Mesenchymal stem cell (in vitro differentiated cells and primary cell): Measurements from ENCODE around the gene ADAMTS17.

Experiments
- DNase-seq: peaks from one replicate; pipeline ENCODE4 v3.0.0-alpha.2; 2013
- H2AFZ ChIP-seq: one replicate; pipeline ENCODE4 v1.6.1; 2013; ENCODE audit warnings: low read depth, mild to moderate bottlenecking, control low read depth, inconsistent platforms, low read length, moderate library complexity
- H2AK5ac ChIP-seq: 2 replicates; pipeline ENCODE4 v1.6.1; 2013; ENCODE audit warnings: low read length, moderate library complexity, mild to moderate bottlenecking, inconsistent platforms; ENCODE audit not compliant: severe bottlenecking
- H2BK120ac ChIP-seq: one replicate; pipeline ENCODE4 v1.6.1; 2013; ENCODE audit warnings: low read depth, mild to moderate bottlenecking, inconsistent platforms, low read length, moderate library complexity
- H2BK12ac ChIP-seq, 2 experiments: one replicate each; pipeline ENCODE4 v1.6.1; 2013; ENCODE audit warnings: inconsistent platforms in 2 of 2, low read length in 2 of 2, mild to moderate bottlenecking in 2 of 2, moderate library complexity in 2 of 2, control low read depth in 1 of 2
- H2BK15ac ChIP-seq: one replicate; pipeline ENCODE4 v1.6.1; 2013; ENCODE audit warnings: mild to moderate bottlenecking, low read depth, inconsistent platforms; ENCODE audit not compliant: poor library complexity, severe bottlenecking
- H2BK5ac ChIP-seq: 2 replicates; pipeline ENCODE4 v1.6.1; 2013; ENCODE audit warnings: low read depth, mild to moderate bottlenecking, low read length, control low read depth, inconsistent platforms; ENCODE audit not compliant: poor library complexity, severe bottlenecking
- H3K14ac ChIP-seq, 2 experiments: one replicate each; pipeline ENCODE4 v1.6.1; 2013; ENCODE audit warnings: inconsistent platforms in 2 of 2, low read length in 2 of 2, control low read depth in 1 of 2, mild to moderate bottlenecking in 1 of 2, moderate library complexity in 1 of 2
- H3K18ac ChIP-seq, 2 experiments: one replicate each; pipeline ENCODE4 v1.6.1; 2013; ENCODE audit warnings: inconsistent platforms in 2 of 2, low read length in 2 of 2, control low read depth in 1 of 2, low read depth in 1 of 2, mild to moderate bottlenecking in 1 of 2
- H3K23ac ChIP-seq, 2 experiments: one replicate each; pipeline ENCODE4 v1.6.1; 2013; ENCODE audit warnings: inconsistent platforms in 2 of 2, low read length in 2 of 2, mild to moderate bottlenecking in 2 of 2, moderate library complexity in 2 of 2, control low read depth in 1 of 2
- H3K27ac ChIP-seq: 2 replicates; pipeline ENCODE4 v1.5.1; 2013; ENCODE audit warnings: mild to moderate bottlenecking, moderate library complexity, low read length, control low read depth, inconsistent platforms; ENCODE audit not compliant: poor library complexity, severe bottlenecking
- H3K27me3 ChIP-seq, 2 experiments: 2 replicates each; pipeline versions ENCODE4 v1.6.1 to v1.7.0; 2013; ENCODE audit warnings: low read length in 2 of 2, mild to moderate bottlenecking in 2 of 2, moderate library complexity in 2 of 2, control low read depth in 1 of 2, inconsistent platforms in 1 of 2; ENCODE audit not compliant: control insufficient read depth in 1 of 2, insufficient read depth in 1 of 2
- H3K36me3 ChIP-seq, 2 experiments: 2 replicates each; pipeline versions ENCODE4 v1.6.1 to v1.7.0; 2013; ENCODE audit warnings: low read length in 2 of 2, control low read depth in 1 of 2, inconsistent platforms in 1 of 2, low read depth in 1 of 2, mild to moderate bottlenecking in 1 of 2; ENCODE audit not compliant: insufficient read depth in 2 of 2, control insufficient read depth in 1 of 2
- H3K4ac ChIP-seq, 2 experiments: one replicate each; pipeline ENCODE4 v1.6.1; 2013; ENCODE audit warnings: inconsistent platforms in 2 of 2, low read length in 2 of 2, mild to moderate bottlenecking in 2 of 2, moderate library complexity in 2 of 2, control low read depth in 1 of 2, low read depth in 1 of 2
- H3K4me1 ChIP-seq: 2 replicates; pipeline ENCODE4 v1.6.1; 2013; ENCODE audit warnings: low read depth, low read length, control low read depth; ENCODE audit not compliant: control insufficient read depth, insufficient read depth
- H3K4me2 ChIP-seq: 2 replicates; pipeline ENCODE4 v1.6.1; 2013; ENCODE audit warnings: low read length, mild to moderate bottlenecking, inconsistent platforms; ENCODE audit not compliant: poor library complexity, severe bottlenecking
- H3K4me3 ChIP-seq, 2 experiments: 2 replicates each; pipeline versions ENCODE4 v1.5.1 to v1.7.0; 2013; ENCODE audit warnings: low read length in 2 of 2, mild to moderate bottlenecking in 2 of 2, control low read depth in 1 of 2, low read depth in 1 of 2; ENCODE audit not compliant: insufficient read depth in 1 of 2
- H3K79me1 ChIP-seq: replicated peaks from 2 replicates; pipeline ENCODE4 v1.6.1; 2013; ENCODE audit warnings: mild to moderate bottlenecking, control low read depth, low read length, inconsistent platforms; ENCODE audit not compliant: poor library complexity, severe bottlenecking
- H3K9ac ChIP-seq: 2 replicates; pipeline ENCODE4 v1.7.0; 2013; ENCODE audit warnings: mild to moderate bottlenecking, low read length, moderate library complexity
- H3K9me3 ChIP-seq: 2 replicates; pipeline ENCODE4 v1.7.0; 2013; ENCODE audit warnings: mild to moderate bottlenecking, low read length; ENCODE audit not compliant: control insufficient read depth
- H4K8ac ChIP-seq: one replicate; pipeline ENCODE4 v1.6.1; 2013; ENCODE audit warnings: inconsistent platforms, mild to moderate bottlenecking, low read length, moderate library complexity
- H4K91ac ChIP-seq: one replicate; pipeline ENCODE4 v1.6.1; 2013; ENCODE audit warnings: mild to moderate bottlenecking, low read length, inconsistent platforms
- WGBS: methylation state at CpG from one replicate; pipeline ENCODE4 v1.1.7; 2013; ENCODE audit warnings: mixed read lengths; 5-methylcytosine and 5-hydroxymethylcytosine counted together

ADAMTS17 gene

GRCh38 chr15:100082761-100083402, 258.9 kb downstream of the ADAMTS17 start:
- Histone ChIP-seq H3K9ac (no peak overlapping the region), H2BK15ac (no peak overlapping the region), H3K27me3 (no peaks in the 10 kb centered on the region), H3K4me3 (no peak overlapping the region), H3K4me1 (no peaks in the 10 kb centered on the region), H3K4ac (no peak overlapping the region), H3K18ac (no peak overlapping the region), H4K91ac (no peak overlapping the region), H2AK5ac (no peak overlapping the region), H2BK5ac (no peak overlapping the region), H3K27ac (no peak overlapping the region), H3K14ac (no peak overlapping the region), H2AFZ (no peak overlapping the region), H3K36me3 (no peaks in the 10 kb centered on the region), H3K79me1 (no peaks in the 10 kb centered on the region), H2BK12ac (no peak overlapping the region), H3K9me3 (no peaks in the 10 kb centered on the region), H4K8ac (no peak overlapping the region), H3K4me2 (no peak overlapping the region), H3K23ac (no peak overlapping the region), H2BK120ac (no peak overlapping the region)
- WGBS, result 82% methylated on average over 7 of the region's 7 CpGs
- no peak for DNase-seq

- H3K4ac ChIP-seq, result no peak overlapping the region
- no peak overlapping the region for H2BK5ac ChIP-seq
- H3K27ac ChIP-seq, result no peak overlapping the region
- H2AK5ac ChIP-seq, result no peak overlapping the region
- no peak overlapping the region for H2BK120ac ChIP-seq
- no peaks in the 10 kb centered on the region for H3K27me3 ChIP-seq
- no peak overlapping the region for H3K14ac ChIP-seq
- no peak overlapping the region for H3K9ac ChIP-seq
- no peak overlapping the region for H2BK15ac ChIP-seq
- DNase-seq, result no peak
- H2AFZ ChIP-seq, result no peak overlapping the region
- H2BK12ac ChIP-seq, result no peak overlapping the region
- H3K18ac ChIP-seq, result no peak overlapping the region
- H3K4me2 ChIP-seq, result no peak overlapping the region
- no peak overlapping the region for H4K8ac ChIP-seq
- no peak overlapping the region for H3K23ac ChIP-seq
- no peak overlapping the region for H3K4me3 ChIP-seq
- H3K79me1 ChIP-seq, result no peaks in the 10 kb centered on the region
- no peaks in the 10 kb centered on the region for H3K36me3 ChIP-seq
- no peak overlapping the region for H4K91ac ChIP-seq
- H3K4me1 ChIP-seq, result no peaks in the 10 kb centered on the region
- WGBS, result 90% methylated on average over 2 of the region's 4 CpGs
- H3K9me3 ChIP-seq, result no peaks in the 10 kb centered on the region
Observed at GRCh38 chr15:100081454-100081853, 260.3 kb downstream of the ADAMTS17 start.

GRCh38 chr15:100078511-100079220, 263.1 kb downstream of the ADAMTS17 start:
- Histone ChIP-seq H3K4ac (no peak overlapping the region), H3K4me1 (no peaks in the 10 kb centered on the region), H2AK5ac (no peak overlapping the region), H4K91ac (no peak overlapping the region), H3K79me1 (no peaks in the 10 kb centered on the region), H2BK12ac (no peak overlapping the region), H3K23ac (no peak overlapping the region), H3K36me3 (no peaks in the 10 kb centered on the region), H2BK5ac (no peak overlapping the region), H3K27ac (no peak overlapping the region), H4K8ac (no peak overlapping the region), H3K14ac (no peak overlapping the region), H2BK15ac (no peak overlapping the region), H3K4me2 (no peak overlapping the region), H3K4me3 (no peak overlapping the region), H3K18ac (no peak overlapping the region), H3K9ac (no peak overlapping the region), H3K9me3 (no peaks in the 10 kb centered on the region), H2AFZ (no peak overlapping the region), H3K27me3 (no peaks in the 10 kb centered on the region), H2BK120ac (no peak overlapping the region)
- peak; percentile 29 for DNase-seq
- WGBS, result 34% methylated on average over 4 of the region's 6 CpGs

GRCh38 chr15:100075229-100075628, 266.5 kb downstream of the ADAMTS17 start:
- no peaks in the 10 kb centered on the region for H3K36me3 ChIP-seq
- H3K4me3 ChIP-seq, result no peak overlapping the region
- H3K4me2 ChIP-seq, result no peak overlapping the region
- H3K14ac ChIP-seq, result no peak overlapping the region
- no peaks in the 10 kb centered on the region for H3K4me1 ChIP-seq
- WGBS, result 60% methylated on average over 1 of the region's 1 CpG
- no peak overlapping the region for H3K18ac ChIP-seq
- H2AFZ ChIP-seq, result no peak overlapping the region
- no peak overlapping the region for H3K27ac ChIP-seq
- no peak overlapping the region for H3K9ac ChIP-seq
- no peak overlapping the region for H4K91ac ChIP-seq
- DNase-seq, result no peak
- no peaks in the 10 kb centered on the region for H3K9me3 ChIP-seq
- H3K23ac ChIP-seq, result no peak overlapping the region
- H2AK5ac ChIP-seq, result no peak overlapping the region
- no peak overlapping the region for H4K8ac ChIP-seq
- no peak overlapping the region for H2BK5ac ChIP-seq
- no peak overlapping the region for H2BK15ac ChIP-seq
- H2BK12ac ChIP-seq, result no peak overlapping the region
- H3K27me3 ChIP-seq, result no peaks in the 10 kb centered on the region
- no peak overlapping the region for H3K4ac ChIP-seq
- no peaks in the 10 kb centered on the region for H3K79me1 ChIP-seq
- H2BK120ac ChIP-seq, result no peak overlapping the region
